Fibroblast of skin of right quadriceps (primary cell): Measurements from ENCODE around the gene GPD2.

Experiments
- DNase-seq: peaks from one replicate; pipeline ENCODE4 v3.0.0-alpha.2; 2013

The GPD2 gene

DNA sequence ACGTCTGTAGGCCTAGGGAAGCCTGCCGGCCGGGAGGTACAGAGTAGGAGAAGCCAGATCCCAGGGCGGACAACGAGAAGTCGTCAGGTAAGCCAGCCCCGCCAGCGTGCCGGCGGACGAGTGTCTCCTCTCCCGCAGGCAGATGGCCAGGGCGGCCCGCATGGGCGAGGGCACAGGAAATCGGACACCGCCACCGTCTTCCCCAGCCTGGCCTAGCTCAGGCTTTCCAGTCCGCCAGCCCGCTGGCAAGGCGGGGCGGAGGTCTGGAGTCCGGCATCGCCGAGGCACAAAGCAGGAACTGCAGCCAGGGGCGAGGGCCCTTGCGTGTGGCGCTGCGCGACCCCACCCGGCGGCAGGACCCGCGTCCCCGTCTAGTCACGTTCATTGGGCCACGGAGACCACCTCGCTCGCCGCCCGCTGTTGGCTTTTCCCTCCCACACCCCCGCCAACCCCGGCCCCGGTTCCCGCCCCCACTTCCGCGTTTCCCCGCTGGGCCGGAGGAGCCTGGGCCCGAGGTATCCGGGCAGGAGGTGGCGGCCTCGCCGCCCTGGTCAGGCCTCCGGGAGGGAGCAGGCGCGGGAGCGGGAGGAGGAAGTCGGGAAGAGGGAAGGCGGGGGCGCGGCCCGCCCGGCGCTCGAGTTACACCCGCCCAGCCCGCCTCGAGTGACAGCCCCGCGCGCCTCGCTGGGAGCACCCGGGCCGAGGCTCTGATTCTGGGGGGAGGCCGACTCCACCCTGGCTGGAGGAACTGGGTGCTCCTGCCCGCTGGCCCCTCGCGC, at the start of gene GPD2:
TSS of gene GPD2 (plus strand) at position 662 of the 779 bp plus-strand sequence. CDS start 39,727 bp downstream, outside the sequence.
- DNase-seq, result peak; percentile 85

DNA sequence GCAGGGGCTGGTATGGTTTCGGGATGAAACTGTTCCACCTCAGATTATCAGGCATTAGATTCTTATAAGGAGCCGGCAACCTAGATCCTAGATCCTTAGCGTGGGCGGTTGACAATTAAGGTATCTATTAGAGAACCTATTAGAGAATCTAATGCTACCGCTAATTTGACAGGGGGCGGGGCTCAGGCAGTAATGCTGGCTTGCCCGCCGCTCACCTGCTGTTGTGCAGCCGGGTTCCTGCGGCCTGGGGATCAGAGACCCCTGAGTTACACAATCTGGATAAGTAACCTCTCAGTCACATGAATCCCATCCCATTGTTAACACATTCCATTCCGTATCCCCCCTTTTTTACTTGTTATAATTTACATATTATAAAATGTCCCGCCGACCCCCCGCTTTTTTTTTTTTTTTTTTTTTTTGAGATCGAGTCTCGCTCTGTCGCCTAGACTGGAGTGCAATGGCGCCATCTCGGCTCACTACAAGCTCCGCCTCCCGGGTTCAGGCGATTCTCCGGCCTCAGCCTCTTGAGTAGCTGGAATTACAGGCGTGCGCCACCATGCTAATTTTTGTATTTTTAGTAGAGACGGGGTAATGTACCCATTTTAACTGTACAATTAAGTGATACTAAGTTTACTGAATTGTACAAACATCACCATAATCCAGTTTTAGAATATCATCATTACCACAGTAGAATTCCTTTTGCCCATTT, 42.0 kb upstream of the GPD2 start:
- DNase-seq, result no peak

DNA sequence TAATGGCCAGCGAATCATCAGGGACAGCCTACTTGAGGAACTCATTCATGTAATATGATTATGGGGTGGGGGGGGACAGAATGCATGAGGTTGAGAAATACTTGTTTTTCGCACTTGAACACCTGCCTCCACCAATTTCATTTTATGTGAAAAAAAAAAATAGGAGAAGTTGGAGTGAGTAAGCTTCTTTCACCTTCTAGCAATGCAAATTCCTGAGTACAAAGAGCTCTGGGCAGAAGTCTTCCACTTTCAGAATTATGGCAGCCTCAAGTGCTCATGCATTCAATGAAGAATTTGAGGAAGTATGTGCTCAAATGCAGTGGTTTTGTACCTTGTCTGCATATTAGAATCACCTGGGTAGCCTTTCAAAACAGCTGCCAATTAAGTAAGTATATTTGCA, 40.1 kb upstream of the GPD2 start:
- no peak for DNase-seq

DNA sequence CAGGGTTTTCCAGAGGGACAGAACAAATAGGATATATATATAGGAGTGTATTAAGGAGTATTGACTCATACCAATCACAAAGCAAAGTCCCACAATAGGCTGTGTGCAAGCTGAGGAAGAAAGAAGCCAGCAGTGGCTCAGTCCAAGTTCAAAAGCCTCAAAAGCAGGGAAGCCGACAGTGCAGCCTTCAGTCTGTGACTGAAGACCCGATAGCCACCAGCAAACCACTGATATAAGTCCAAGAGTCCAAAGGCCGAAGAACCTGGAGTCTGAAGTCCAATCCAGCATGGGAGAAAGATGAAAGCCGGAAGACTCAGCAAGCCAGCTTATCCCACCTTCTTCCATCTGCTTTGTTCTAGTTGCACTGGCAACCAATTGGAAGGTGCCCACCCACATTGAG, 39.0 kb upstream of the GPD2 start:
- DNase-seq, result no peak

DNA sequence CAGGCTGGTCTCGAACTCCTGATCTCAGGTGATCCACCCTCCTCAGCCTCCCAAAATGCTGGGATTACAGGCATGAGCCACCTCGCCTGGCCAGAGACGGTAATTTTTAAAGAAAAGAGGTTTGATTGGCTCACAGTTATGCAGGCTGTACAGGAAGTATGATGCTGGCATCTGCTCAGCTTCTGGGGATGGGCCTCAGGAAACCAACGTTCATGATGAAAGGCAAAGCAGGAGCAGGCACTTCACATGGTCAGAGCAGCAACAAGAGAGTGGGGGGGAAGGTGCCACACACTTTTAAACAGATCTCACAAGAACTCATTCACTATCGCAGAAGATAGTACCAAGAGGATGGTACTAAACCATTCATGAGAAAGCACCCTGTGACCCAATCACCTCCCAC, 38.0 kb upstream of the GPD2 start:
- no peak for DNase-seq

DNA sequence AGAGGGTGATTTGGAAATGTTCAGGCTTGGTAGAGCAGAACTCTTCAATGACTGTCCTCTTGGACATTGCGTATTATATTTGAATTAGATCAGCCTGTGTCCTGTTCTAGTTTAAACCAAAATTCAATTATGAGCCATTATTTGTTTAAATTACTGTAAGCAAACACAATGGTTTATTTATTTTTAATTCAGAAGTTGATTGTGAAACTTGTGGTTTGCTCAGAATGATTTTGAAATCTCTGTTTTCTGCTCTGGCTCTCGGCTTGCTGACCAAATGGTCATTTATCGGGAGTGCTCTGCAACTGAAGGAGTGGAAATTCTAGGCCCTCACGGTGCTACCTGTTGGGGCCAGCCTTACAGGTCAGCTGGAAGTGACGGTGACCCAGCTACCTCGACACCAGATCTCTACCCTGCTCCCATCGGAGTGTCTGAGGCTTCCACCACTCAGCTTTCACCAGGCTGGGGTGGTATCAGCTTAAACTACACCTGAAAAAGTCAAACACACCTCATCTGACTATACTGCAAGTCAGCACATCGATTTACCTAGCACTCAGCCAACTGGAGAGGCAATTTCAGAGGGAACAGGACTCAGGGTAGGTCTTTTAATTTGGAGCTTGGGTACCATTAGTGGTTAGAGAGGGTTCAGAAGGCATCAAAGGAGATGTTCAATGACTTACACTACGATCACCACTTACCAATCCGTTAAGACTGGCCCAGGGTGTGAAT, 36.8 kb upstream of the GPD2 start:
- no peak for DNase-seq

DNA sequence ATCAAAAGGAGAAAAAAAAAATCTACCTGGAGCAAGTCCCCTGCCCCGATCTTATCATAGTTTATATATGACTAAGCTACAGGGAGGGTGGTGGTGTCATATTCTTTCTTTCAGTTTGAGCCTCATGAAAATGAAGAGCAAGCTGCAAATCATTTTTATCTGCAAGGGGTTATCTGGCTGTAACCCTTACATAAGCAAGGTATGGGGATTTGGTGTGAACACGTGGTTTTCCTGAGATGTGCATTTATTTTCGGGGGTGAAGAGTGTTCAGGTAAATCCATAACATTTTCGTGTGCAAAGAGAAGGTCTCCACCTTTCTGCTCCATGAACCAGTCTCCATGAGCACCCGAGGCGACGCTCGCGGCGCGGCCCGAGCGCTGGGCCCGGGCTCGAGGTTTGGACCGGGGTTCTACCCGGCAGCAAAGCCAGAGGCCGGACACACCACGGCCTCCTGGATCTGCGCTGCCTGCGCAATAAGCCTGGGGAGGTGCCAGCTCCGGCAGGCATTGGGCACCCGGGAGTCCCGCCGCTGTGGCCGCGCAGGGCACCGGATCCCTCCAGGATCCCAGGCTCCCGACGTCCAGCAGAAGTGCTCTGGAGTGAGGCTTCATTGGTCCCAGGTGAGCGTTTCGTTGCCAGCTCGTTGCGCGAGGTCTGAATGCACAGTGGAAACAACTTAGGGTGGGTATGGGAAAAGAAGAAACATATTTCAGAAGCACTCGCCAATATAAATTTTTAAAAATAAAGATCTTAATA, 36.1 kb upstream of the GPD2 start:
- DNase-seq, result peak; percentile 65

DNA sequence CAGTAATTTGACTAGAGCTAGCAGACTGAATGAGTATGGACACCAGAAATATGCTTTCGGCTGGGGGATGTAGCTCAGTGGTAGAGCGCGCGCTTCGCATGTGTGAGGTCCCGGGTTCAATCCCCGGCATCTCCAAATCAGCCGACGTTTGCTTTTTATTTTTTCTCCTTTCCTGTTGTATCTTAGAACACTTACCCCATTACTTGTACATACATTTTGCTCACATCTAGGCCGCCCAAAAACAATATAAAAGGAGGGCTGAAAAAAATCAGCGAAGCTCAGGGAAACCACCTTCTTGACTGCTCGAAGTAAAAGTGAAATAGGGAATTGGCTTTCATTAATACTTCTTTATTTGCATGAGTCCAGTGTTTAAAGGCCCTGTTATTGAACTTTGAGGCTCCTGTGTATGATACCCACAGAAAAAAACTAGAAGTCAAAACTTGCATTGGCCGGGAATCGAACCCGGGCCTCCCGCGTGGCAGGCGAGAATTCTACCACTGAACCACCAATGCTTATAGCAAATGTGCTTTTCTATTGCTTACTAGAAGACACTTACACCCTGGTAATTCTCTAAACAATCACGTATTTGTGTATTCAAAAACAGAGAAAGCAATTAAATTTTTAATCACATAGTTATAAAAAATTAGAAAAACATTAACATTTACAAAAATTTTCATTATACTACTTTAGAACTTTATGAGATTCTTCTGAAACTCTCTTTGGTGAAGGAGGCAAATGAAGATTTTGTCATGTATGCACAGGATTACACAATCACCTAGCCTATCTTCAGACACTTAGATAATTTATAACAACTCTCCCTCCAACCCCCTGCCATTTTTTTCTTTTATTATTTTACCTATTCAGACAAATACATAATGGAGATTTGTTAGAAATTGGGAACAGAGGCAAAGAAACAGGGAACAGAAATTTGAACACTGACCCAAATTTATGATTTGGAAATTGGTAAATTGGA, 35.2 kb upstream of the GPD2 start:
- peak; percentile 82 for DNase-seq

DNA sequence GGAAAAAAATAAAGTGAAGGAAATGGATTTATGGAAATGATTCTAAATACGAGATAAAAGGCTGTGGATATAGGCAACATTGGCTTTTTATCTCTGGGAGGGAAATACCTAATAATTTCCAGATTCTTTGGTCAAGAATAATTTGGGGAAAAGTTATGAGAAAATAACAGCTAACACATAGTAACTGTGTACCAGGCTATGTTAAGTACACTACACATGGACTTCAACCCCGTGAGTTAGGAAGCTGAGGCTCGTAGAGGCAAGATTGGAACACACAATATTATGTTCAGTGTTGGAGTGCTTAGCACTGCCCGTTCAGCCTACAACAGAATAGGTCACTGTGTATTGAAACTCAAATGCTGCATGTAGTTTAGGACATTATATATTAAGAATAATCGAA, 34.3 kb upstream of the GPD2 start:
- DNase-seq, result no peak

DNA sequence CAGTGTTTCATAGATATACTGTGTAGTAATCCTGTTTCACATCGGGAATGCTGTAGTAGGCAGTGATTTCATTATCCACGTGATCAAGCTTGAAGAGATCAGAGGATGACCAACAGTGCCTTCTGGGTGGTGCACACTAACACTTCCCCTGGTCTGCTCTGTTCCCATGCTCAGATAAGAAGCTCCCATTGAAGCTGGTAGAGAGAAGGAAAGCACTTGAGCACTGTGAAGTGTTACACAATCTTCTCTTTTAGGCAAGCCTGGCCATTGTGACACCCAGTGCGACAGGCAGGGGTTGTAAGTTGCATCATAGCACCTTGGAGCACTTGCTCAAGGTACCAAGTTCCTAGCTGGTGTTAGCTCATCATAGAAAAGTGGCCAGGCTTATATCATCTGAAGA, 30.6 kb upstream of the GPD2 start:
- peak; percentile 5 for DNase-seq

DNA sequence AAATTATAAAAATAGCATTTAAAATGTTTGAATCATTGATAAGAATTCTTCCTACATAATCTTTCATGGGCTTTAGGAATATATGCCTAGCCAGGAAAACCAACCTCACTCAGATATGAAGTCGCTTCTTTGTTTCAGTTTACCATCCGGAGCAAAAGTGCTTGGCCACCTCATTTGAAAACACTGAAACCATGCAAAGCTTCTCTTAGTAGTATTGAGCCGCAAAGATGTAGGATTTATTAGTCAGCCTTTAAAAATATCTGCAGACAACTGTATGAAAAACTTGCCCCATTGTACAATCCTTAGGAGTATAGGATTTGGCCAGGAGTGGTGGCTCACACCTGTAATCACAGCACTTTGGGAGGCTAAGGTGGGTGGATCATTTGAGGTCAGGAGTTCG, 24.3 kb upstream of the GPD2 start:
- no peak for DNase-seq

DNA sequence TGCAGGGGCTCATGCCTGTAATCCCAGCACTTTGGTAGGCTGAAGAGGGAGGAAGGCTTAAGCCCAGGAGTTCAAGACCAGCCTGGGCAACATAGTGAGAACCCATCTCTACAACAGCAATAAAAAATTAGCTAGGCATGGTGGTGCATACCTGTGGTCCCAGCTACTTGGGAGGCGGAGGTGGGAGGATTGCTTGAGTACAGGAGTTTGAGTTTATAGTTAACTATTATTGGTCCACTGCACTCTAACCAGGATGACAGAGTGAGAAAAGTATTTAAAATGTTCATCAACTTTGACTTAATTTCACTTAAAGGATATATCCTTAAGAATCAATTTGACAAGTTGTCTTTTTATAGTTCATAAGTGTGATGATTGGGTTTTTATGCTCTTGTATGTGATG, 14.3 kb upstream of the GPD2 start:
- no peak for DNase-seq

DNA sequence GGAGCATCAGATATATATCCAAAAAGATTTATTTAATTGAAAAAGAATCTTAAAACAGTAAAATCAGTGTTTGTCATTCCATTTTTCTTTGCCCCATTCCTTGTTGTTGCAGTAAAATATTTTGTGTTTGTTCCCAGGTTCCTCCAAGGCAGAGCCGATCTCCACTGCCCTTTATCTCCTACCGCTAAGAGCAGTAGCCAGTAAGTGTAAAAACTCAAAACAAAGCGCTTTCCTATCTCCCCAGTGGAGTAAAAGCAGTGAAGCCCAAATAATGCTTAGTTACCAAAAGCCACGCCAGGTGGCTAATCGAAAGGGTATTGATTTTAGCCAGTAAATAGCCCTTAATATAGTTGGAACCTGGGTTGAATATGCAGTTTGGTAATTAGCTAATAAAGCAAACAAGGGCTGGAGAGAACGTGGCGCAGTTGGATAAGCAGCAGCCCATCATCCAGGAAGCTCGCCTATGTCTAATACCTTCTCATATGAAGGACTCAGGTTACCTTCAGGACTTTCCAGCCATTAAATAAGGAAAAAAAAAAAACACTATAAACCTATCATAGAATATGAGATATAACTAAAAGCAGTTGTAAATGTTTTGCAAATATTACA, 12.4 kb upstream of the GPD2 start:
- no peak for DNase-seq

DNA sequence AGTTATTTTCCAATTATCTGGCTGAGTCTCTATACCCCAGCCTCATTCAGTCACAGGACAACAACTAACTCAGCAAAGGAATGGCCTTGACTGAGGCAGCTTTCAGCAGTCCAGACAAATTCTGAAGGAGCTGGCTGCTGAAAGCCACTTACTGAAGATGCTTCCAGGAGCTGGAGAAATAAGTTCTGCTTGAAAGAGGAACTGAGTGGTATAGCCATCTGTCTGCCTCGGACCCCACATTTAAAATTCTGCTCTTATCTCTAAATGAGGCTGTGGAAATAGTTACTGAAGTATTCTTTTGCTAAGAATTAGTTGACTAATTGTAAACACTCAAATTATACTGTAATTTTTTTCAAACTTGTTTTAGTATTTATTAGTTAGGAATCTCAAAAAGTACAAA, 9.1 kb upstream of the GPD2 start:
- DNase-seq, result no peak

DNA sequence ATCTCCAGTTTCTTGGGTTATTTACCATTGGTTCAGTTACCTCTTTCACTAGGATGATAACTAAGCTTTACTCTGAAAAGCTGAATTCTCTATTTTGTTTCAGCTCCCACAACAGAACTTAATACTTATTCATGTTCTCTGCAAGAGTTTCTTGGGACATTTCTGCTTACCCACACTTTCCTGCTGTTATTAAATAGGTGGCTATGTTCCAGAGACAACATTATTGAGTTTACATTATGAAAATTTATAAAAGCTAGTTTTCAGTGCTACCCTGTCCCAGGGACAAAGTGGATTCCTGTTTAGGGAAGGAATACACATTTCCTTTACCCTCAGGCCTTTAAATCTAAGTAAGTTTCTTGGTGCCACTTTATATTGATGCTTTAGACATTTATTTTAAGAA, 7.0 kb upstream of the GPD2 start:
- DNase-seq, result no peak

DNA sequence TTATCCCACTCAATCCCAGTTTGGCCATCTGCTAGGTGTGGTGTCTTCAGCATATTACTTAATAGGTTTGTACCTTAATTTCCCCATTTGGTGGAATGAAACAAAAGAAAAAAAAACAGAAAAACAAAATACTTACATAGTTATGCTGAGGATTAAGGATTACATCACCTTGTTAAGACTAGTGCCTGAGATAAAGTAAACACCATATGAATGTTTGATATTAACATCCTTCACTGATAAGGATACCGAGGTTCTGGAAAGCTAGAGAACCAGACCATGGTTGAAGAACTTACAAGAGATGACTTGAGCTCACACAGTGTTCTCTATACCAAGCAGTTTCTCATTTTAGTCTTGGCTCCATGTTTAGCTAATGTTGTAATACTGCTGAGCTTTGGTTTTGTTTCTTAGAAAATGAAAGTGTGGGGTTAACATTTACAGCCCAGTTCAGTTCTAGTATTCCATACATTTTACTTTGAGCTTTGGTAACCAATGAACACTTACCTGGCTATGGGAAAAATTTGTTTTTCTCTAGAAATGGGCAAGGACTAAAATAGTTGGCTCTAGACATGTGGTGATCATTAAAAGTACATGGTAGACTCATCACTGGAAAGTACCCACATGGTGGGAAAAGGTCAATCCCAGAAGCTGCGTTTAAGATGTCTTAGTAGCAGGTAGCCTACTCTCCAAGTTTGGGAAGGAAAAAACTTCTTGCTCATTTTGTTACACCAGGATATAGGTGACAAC, 5.8 kb upstream of the GPD2 start:
- no peak for DNase-seq

DNA sequence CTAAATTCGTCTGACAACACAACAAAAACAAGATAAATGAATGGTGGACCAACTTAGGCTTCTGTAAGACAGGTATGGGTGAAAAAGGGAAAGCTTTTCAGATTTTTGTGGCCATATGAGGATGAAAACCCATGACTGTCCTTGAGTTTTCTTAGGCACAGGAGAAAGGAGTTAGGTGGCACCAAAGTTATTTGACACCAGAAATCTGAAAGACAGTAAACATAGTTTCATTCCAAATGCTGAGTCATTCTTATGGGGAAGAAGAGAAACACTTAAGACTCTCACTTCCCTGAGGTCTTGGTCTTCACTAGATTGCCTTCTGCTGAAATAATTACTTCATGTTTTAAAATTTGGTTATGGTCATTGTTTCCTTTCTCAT, 5.2 kb upstream of the GPD2 start:
- peak; percentile 73 for DNase-seq

DNA sequence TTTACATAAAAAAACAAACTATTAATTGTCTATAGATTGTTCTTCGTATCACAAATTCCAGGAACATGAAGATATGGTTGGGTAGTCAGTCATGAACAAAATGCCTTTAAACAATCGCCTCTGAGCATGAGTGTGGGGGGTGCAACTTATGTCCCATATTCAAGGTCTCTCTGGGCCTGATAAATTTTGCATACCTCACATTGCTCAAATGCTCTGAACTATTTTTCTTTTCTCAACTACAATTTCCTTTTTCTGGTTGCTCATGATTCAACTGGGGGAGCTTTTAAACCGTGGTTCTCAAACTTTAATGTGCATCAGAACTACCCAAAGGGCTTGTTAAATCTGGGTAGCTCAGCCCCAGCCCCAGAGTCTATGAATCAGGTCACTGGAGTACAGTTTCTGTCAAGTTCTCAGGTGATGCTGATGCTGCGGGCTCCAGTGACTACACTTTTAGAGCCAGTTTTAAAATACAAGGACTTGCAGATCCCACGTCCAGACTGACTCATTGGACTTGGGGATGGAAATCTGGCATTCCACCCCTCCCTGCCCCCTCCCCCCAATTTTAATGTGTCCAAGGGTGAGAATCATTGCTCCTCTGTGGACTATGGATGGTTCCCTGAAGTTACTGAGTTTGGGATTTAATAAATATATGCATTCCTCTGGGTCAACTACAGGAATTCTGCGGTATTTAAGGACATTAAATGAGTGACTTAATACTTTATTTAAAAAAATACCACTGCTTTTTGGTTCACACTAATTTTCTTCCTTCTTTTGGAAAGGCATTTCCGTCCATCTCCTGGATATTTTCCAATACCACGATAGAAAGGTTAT, 1.5 kb upstream of the GPD2 start:
- DNase-seq, result peak; percentile 65

DNA sequence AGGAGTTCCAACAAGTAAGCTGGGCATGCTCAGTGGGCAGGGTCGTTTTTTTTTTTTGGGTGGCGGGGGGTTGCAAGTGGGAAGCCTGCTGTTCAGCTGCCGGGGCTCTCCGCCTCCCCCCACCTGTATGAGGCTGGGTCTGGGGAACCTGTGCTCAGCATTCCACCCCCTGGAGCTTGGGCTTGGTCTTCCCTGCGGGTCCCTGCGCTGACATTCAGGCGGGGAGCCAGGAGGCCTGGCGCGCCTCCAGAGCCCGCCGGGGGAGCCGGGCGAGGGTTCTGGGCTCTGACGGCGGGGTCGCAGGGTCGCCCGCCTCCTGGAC, 822 bp upstream of the GPD2 start:
- no peak for DNase-seq

DNA sequence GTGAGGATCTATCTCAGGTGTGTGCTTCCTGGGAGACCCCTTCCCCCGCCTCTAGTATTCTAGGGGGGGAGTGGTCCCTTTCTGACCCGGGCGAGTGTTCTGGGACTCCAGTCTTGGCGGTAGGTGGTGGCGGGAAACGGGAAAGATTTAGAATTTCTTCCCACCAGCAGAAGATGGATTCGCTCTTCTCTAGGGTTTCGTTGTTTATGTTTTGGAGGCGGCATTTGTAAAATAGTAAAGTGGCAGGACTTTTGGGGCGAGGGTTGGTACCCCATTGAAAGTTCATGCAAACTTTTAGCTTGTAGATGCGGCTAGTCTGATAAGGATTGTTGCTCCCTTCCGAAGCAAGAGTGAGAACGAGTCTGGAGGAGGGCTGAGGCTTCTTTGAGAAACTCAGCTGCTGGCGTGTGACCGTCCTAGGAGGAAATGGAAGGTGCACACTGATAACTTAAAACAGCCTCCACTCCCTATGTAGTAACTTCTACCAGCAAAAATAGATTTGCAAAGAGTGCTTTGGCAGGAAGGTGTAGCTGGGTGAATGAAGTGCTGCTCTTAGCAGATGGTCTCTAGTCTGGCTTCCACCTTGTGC, 412 bp downstream of the GPD2 start:
- no peak for DNase-seq
